Muscle of leg (tissue), 11 donors: ENCODE results near the gene WDR1. TPM values are rescaled to one million over a fixed set of nuclear protein-coding genes. Genes with fewer than 3 reads are reported as not detected.

Experiments used
- DNase-seq: peaks from one replicate; pipeline ENCODE4 v3.0.0; 2013
- H3K27ac ChIP-seq: one replicate; pipeline ENCODE4 v1.5.1; 2013; ENCODE audit warnings: mild to moderate bottlenecking, low read length, control low read depth
- H3K27me3 ChIP-seq: one replicate; pipeline ENCODE4 v1.6.1; 2013; ENCODE audit warnings: low read length; ENCODE audit not compliant: control insufficient read depth, insufficient read depth
- H3K36me3 ChIP-seq: one replicate; pipeline ENCODE4 v1.6.1; 2013; ENCODE audit warnings: low read length; ENCODE audit not compliant: control insufficient read depth, insufficient read depth
- H3K4me1 ChIP-seq: one replicate; pipeline ENCODE4 v1.6.1; 2013; ENCODE audit warnings: low read length; ENCODE audit not compliant: control insufficient read depth, insufficient read depth
- H3K4me3 ChIP-seq: one replicate; pipeline ENCODE4 v1.5.1; 2013; ENCODE audit warnings: low read length, control low read depth
- H3K9me3 ChIP-seq: replicated peaks from 2 replicates; pipeline ENCODE4 v1.6.1; 2013; ENCODE audit warnings: low read depth, low read length; ENCODE audit not compliant: control insufficient read depth
- WGBS: methylation state at CpG from one replicate; pipeline ENCODE4 v1.1.5; 2013; ENCODE audit warnings: missing lambda C conversion rate; ENCODE audit not compliant: insufficient coverage; 5-methylcytosine and 5-hydroxymethylcytosine counted together
- polyA plus RNA-seq, 8 donors: library from polyadenylated mRNA; unstranded; fragments of 120-200 nt; gene quantifications; one replicate each; pipeline versions ENCODE4 v1.2.1 to v1.2.3, GENCODE V29; 2013; ENCODE audit warnings: inconsistent platforms in 1 of 8, low replicate concordance in 1 of 8; ENCODE audit not compliant: insufficient read length in 8 of 8, insufficient read depth in 1 of 8
- total RNA-seq: library from RNA; stranded (reverse); fragments of 120-200 nt; gene quantifications from one replicate; pipeline ENCODE4 v1.2.4, GENCODE V29; 2013

WDR1 gene
- total and polyA plus RNA-seq, 9 donors: 97.0 to 178 (median 152) TPM

DNA sequence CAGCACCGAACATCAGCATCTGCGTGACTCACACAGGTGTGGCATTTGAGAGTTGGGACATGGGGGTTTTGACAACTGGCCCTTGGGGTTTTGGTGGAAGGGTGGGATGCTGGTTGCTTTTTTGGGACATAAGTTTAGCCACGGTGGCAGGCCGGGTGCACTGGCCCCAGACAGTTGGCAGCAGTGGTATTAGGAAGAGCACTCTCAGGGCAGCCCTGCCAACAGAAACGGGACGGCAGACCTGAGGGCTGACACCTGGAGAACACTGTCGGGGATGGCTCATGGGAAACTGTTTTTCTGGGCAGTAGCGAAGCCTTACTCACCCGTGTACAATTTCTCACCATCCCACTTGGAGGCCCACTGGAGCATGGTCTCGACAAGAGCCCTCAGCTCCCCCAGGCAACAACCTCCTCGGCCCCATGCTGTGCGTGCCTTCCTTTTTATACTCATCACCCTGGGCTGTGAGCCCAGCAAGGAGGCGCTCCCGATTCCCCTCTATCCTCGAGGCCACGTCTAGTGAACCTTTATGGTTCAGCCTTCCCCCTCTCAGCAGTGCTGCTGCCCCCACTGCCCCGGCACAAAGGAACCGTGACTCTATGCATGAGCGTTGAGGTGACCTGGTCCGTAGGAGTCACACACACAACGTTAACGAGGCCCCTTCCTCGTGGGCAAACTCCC lies 30.6 kb downstream of the WDR1 start:
- H3K36me3 ChIP-seq: peaks cover 98% of the 10 kb centered on the region
- peak overlapping the region; percentile 37 for H3K27ac ChIP-seq
- peaks cover 69% of the 10 kb centered on the region for H3K4me1 ChIP-seq
- H3K4me3 ChIP-seq: no peak overlapping the region
- DNase-seq: no peak
- WGBS: 84% methylated on average over 23 of the region's 23 CpGs
- no peaks in the 10 kb centered on the region for H3K27me3 ChIP-seq
- H3K9me3 ChIP-seq: no peaks in the 10 kb centered on the region

DNA sequence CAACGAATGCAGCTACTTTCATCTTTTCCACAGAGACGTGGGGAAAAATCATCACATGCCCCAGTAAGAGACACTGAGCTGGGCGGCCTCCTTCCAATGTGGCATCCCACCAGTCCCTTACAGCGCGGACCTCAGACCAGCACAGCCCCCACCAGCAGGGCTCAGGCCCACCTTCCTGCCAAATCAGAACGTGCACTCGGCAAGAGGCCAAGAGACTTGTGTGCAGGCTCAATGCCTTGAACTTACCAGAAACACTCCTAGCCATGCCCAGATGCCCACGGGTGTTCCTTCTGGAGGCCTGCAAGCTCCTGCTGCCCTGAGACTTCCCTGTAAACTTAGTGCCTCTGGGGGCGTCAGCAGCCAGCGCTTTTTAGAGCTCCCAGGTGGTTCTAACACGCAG lies 31.2 kb downstream of the WDR1 start:
- Histone ChIP-seq H3K27ac (peak overlapping the region; percentile 37), H3K4me1 (peaks cover 64% of the 10 kb centered on the region), H3K9me3 (no peaks in the 10 kb centered on the region), H3K36me3 (peaks cover 98% of the 10 kb centered on the region), H3K4me3 (no peak overlapping the region), H3K27me3 (no peaks in the 10 kb centered on the region)
- no peak for DNase-seq
- 80% methylated on average over 7 of the region's 11 CpGs for WGBS

DNA sequence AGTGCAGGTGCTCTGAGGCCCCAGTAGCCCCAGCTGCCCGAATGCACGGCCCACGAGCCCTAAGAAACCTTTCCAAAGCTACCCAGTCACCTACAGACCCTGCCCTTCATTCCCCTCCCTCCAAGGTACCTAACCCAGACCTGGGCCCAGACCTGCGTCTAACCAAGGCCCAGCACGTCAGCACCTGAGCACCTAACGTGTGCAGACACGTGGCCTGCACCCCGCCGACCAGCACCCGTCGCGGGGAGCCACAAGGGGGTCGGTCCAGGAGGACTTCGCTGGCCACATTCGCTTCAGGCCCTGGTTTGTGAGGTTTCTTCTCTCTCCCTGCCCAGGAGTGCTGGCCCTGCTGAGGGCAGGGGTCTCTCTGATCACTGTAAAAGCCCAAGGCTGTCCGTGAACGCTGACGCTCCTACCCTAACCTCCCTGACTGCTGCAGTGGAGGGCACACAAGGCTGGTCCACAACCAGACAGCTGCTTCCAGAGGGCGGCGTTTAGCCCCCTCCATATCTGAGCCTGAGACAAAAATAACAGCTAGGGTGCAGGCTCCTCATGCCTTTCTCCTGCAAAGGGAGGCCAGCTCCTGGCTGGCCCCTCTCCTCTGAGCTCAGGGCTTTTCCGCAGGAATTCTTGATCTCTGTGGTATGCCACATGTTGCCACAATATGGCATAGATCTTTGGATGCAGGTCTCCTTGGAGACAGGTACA lies 31.8 kb downstream of the WDR1 start:
- H3K27me3 ChIP-seq: no peaks in the 10 kb centered on the region
- H3K27ac ChIP-seq: peak overlapping the region; percentile 37
- H3K9me3 ChIP-seq: no peaks in the 10 kb centered on the region
- 86% methylated on average over 19 of the region's 21 CpGs for WGBS
- no peak overlapping the region for H3K4me3 ChIP-seq
- H3K36me3 ChIP-seq: peaks cover 98% of the 10 kb centered on the region
- DNase-seq: peak; percentile 65
- peaks cover 58% of the 10 kb centered on the region for H3K4me1 ChIP-seq

DNA sequence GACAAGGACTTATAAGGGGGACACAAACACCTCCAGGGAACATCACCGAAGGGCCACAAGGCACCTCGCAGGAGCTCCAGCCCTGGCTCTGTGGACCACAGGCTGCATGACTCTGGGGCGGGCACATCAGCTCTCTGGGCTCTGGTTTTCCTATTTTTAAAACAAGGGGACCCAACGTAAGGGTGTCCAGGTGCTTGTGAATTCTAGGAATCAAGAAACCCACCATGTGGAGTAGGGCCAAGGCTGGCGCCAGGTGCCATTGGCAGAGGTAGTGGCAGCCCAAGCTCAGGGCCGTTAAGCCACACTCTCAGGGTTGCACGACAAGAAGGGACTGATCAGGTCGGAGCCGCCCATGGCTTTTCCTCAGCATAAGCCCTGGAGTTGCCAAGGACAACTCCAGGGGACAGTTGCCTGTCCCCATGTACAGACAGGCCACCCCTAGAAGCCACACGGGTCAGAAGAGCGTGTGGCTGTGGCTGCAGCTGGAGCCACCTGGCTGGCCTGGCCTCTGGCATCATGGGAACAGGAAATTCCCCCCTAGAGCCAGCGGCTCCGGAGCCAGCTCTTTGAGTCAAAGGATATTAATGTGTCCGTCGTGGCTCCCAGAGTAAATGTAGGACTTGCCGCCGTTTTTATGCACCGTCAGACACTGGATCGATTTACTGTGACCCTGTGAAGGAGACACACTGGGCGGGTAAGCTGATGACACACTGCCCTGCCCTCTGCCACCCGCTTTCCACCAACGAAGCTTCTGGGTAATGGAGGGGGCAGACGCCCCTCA lies 32.5 kb downstream of the WDR1 start:
- Histone ChIP-seq H3K4me1 (peaks cover 51% of the 10 kb centered on the region), H3K9me3 (no peaks in the 10 kb centered on the region), H3K27me3 (no peaks in the 10 kb centered on the region), H3K36me3 (peaks cover 98% of the 10 kb centered on the region), H3K4me3 (no peak overlapping the region), H3K27ac (peak overlapping the region; percentile 37)
- 73% methylated on average over 21 of the region's 23 CpGs for WGBS
- DNase-seq: peak; percentile 44

DNA sequence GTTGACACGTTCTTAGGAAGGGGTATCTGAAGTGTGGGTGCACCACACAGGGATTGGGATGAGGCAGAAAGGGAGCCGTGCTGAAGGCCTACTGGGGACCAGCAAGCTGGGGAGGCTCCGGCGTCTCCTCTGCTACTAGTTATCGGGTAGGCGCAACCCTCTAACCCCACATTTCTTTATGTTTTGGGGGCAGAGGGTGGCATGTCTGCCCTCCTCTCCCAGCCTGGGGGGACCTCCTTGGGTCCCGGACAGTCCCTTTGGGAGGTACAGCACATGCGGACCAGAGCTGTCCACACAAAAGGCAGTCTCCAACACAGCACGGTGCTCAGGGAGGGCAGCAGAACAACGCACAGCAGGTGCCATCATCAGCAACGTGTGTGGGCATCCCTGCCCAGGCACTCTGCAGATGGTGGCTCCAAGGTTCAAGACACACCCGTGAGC lies 33.2 kb downstream of the WDR1 start:
- no peaks in the 10 kb centered on the region for H3K27me3 ChIP-seq
- peaks cover 98% of the 10 kb centered on the region for H3K36me3 ChIP-seq
- H3K4me1 ChIP-seq: peaks cover 45% of the 10 kb centered on the region
- WGBS: 85% methylated on average over 6 of the region's 12 CpGs
- no peak for DNase-seq
- H3K9me3 ChIP-seq: no peaks in the 10 kb centered on the region
- H3K27ac ChIP-seq: no peak overlapping the region
- H3K4me3 ChIP-seq: no peak overlapping the region

DNA sequence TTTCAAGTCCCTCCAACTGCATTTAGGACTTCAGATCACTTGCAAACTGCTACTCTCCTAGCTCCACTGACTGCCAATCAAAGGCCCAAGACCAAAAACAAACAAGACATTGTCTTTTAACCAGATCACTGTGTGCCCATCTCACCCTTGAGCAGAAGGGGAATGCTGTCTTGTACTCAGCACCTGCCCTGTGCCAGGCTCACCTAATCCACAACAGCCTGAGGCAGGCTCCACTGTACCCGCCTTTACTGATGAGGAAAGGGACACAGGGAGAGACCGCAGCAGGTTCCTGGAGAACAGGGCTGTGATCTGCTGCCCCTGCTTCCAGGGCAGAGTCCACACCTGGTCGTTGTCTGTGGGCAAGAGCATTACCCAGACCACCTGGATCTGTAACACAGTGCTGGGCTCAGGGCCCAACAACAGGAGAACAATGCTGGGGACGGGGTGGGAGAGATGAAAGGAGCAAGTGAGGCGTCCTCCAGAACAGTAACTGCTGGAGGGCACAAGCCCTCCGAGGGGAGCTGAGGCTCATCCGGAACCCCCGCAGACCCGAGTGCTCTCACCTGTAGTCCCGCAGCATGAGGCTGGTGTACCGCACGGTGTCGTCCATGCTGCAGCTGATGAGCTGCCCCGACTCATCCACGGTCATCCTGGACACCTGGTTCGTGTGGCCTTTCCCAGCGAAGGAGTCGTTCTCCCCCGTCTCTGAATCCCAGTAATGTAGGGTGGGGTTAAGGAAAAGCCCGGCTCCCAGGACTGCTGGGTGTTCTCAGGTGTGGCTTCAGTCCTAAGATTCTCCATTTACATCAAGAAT lies 33.9 kb downstream of the WDR1 start:
- Histone ChIP-seq H3K4me3 (no peak overlapping the region), H3K27me3 (no peaks in the 10 kb centered on the region), H3K4me1 (peaks cover 44% of the 10 kb centered on the region), H3K36me3 (peaks cover 98% of the 10 kb centered on the region), H3K9me3 (no peaks in the 10 kb centered on the region), H3K27ac (no peak overlapping the region)
- DNase-seq: no peak
- WGBS: 97% methylated on average over 17 of the region's 20 CpGs

DNA sequence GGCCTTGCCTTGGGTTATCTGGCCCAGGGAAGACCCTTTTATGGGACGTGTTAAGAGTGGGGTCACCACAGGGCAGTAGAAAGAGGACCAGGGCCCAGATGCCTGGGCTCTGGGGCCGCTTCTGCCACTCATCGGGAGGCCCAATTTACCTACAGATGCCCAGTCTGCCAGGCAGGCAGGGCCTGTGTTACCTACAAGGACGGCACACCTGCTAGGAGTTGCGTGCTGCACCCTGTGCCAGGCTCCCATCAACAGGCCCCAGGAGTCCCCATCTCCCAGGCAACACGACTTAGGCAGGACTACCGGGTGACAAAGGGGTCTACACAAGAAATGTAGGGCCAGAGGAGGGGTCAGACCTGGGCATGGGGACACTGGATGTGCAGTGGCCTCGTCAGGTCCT lies 34.6 kb downstream of the WDR1 start:
- Histone ChIP-seq H3K27ac (no peak overlapping the region), H3K4me1 (peaks cover 40% of the 10 kb centered on the region)

DNA sequence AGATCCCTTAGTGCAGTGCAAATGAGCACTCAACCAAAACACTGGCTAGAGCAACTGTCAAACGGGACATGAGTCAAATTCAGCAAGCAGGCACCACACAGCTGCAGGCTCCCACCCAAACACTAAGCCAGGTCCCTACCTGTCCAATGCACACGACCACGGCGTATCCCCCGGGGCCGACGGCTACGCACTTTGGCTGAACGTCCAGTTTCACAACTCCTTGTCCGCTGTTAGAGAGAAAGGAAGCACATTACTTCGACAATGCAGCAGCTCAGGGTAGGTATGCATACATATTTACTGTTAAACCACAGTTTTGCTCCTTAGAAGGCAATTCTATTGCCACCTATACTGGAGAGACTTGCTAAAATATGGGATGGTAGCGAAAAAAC lies 35.4 kb downstream of the WDR1 start:
- 100% methylated on average over 1 of the region's 12 CpGs for WGBS

More for the DNA sequence above, 34.6 kb downstream of the WDR1 start:
- Histone ChIP-seq H3K27me3 (no peaks in the 10 kb centered on the region), H3K36me3 (peaks cover 98% of the 10 kb centered on the region), H3K4me3 (no peak overlapping the region), H3K9me3 (no peaks in the 10 kb centered on the region)
- no peak for DNase-seq
- WGBS: 95% methylated on average over 5 of the region's 8 CpGs

DNA sequence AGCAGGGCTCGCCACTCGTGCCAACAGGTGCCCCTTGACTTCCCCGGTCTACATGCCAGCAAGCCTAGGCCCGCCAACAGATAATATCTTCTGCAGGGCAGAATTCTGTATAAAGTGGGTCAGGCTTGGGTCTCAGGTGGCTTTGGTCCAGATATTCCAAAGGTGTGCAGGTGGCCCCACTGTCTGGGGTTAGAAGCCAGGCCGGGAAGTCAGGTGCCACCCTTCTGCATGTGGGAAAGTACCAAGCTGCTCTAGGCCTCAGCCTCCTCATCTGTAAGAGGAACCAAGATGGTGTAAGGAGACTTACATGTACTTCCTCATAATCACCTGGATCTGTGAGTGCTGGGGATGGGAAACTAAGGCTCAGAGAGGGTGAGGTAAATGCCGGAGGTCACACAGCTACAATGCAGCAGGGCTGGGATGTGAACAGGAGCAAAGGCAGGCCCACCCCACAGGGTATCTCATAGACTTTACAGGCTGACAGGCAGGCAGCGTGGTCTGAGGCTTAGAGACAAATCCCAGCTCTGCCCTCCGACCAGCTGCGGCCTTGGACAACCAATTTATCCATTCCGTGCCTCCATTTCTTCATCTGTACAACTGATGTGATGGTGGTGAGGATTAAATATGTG lies 35.9 kb downstream of the WDR1 start:
- H3K9me3 ChIP-seq: no peaks in the 10 kb centered on the region
- peaks cover 26% of the 10 kb centered on the region for H3K4me1 ChIP-seq
- WGBS: 93% methylated on average over 6 of the region's 10 CpGs
- H3K36me3 ChIP-seq: peaks cover 98% of the 10 kb centered on the region
- no peak for DNase-seq
- H3K27me3 ChIP-seq: no peaks in the 10 kb centered on the region
- H3K4me3 ChIP-seq: no peak overlapping the region
- no peak overlapping the region for H3K27ac ChIP-seq

More for the DNA sequence above, 35.4 kb downstream of the WDR1 start:
- H3K27ac ChIP-seq: no peak overlapping the region
- H3K4me3 ChIP-seq: no peak overlapping the region
- peaks cover 98% of the 10 kb centered on the region for H3K36me3 ChIP-seq
- no peak for DNase-seq
- H3K9me3 ChIP-seq: no peaks in the 10 kb centered on the region
- H3K27me3 ChIP-seq: no peaks in the 10 kb centered on the region
- H3K4me1 ChIP-seq: peaks cover 31% of the 10 kb centered on the region
